Heart left ventricle (tissue), 16 donors: ENCODE measurements around the gene CNBD2. TPM values are rescaled to one million over a fixed set of nuclear protein-coding genes. Genes with fewer than 3 reads are reported as not detected.

Source experiments
- ATAC-seq, 4 donors: fragments of 200-7000 bp; cut with Tn5 transposase; one replicate each; pipeline ENCODE4 v1.9.1; 2020 to 2022; ENCODE audit warnings: moderate library complexity in 4 of 4, mild to moderate bottlenecking in 3 of 4, moderate number of reproducible peaks in 1 of 4
- DNase-seq, 5 donors: peaks; one replicate each; pipeline ENCODE4 v3.0.0-alpha.2; 2020
- H3K27ac ChIP-seq, 12 donors: fragments of 200-600 bp; sonication (generic) in 4 of 12; one replicate each; pipeline versions ENCODE4 v1.5.0 to v1.8.0; 2016 to 2022; ENCODE audit warnings: mild to moderate bottlenecking in 2 of 12
- H3K27me3 ChIP-seq, 9 donors: fragments of 200-600 bp; sonication (generic) in 2 of 9; one replicate each; pipeline versions ENCODE4 v1.5.1 to v1.8.0; 2016 to 2022; ENCODE audit warnings: mild to moderate bottlenecking in 3 of 9
- H3K36me3 ChIP-seq, 9 donors: fragments of 200-600 bp; sonication (generic) in 2 of 9; one replicate each; pipeline versions ENCODE4 v1.5.0 to v1.8.0; 2018 to 2022; ENCODE audit warnings: mild to moderate bottlenecking in 2 of 9
- H3K4me1 ChIP-seq, 12 donors: fragments of 200-600 bp; sonication (generic) in 4 of 12; one replicate each; pipeline versions ENCODE4 v1.5.0 to v1.8.0; 2016 to 2022; ENCODE audit warnings: mild to moderate bottlenecking in 3 of 12
- H3K4me3 ChIP-seq, 12 donors: fragments of 200-600 bp; sonication (generic) in 4 of 12; one replicate each; pipeline versions ENCODE4 v1.5.0 to v1.8.0; 2017 to 2022; ENCODE audit warnings: mild to moderate bottlenecking in 9 of 12, moderate library complexity in 4 of 12
- H3K9me3 ChIP-seq, 12 donors: fragments of 200-600 bp; sonication (generic) in 4 of 12; one replicate each; pipeline versions ENCODE4 v1.5.0 to v1.8.0; 2016 to 2022; ENCODE audit warnings: mild to moderate bottlenecking in 1 of 12
- CTCF ChIP-seq, 12 donors: fragments of 200-600 bp; sonication (generic) in 4 of 12; IDR thresholded peaks; one replicate each; pipeline versions ENCODE4 v1.5.0 to v1.8.0; 2018 to 2022; ENCODE audit warnings: antibody characterized with exemption in 12 of 12, mild to moderate bottlenecking in 5 of 12
- POLR2A ChIP-seq, 2 donors: fragments of 450-650 bp; IDR thresholded peaks; one replicate each; pipeline ENCODE4 v1.6.1; 2017; ENCODE audit warnings: antibody characterized with exemption in 2 of 2, mild to moderate bottlenecking in 2 of 2, moderate library complexity in 2 of 2
- WGBS, 4 donors: extraction: QIAGEN DNeasy Blood & Tissue Kit in 2 of 4; methylation state at CpG; one replicate each; pipeline versions ENCODE4 v1.1.5 to v1.1.7; 2013 to 2018; 5-methylcytosine and 5-hydroxymethylcytosine counted together
- intact Hi-C, 10 donors: fragments of 100-400 bp; cut with DNase I; formaldehyde crosslinking; loops; one replicate each; pipeline versions ENCODE4 v1.11.1 to v1.14.2; 2022
- polyA plus RNA-seq, 2 donors: library from polyadenylated mRNA; stranded (reverse); fragments of 200-250 nt; gene quantifications; one replicate each; pipeline ENCODE4 v1.2.3, GENCODE V29; 2013
- total RNA-seq, 9 donors: library from RNA; depleted of rRNA in 2 of 9; stranded (reverse); fragments of >200 nt in 2 of 9; fragmentation: NEBNext Ultra II Directional in 3 of 9; extraction: Animal tissue kit (Norgen Biotek cat#: 25700) in 3 of 9; gene quantifications; one replicate each; pipeline versions ENCODE4 v1.1.0 to v1.2.4, GENCODE V29; 2016 to 2023
- donor health status: ischemic (EF 13 %, LVEDD 7.1; RV severe dilation, severe dysfunction).
- donor health status: healthy with polysubstance abuse.
- donor health status: DM: no; HTN: yes; CAD: no.
- donor health status: DM: no; HTN: no; CAD: no.
- donor health status: ischemic (EF 25% LVEDD 6.9; RV normal size, moderate dysfunction).
- donor health status: ischemic (EF 25% LVEDD 5.7; RV mildly dilated, moderate dysfunction).
- donor health status: healthy.
- donor health status: DM: yes; HTN: yes; CAD: no.
- donor health status: ischemic (EF 35%, LVEDD 5.7; RV mildly dilated, moderate dysfunction).
- donor health status: nonischemic (EF 11% LVEDD 7.7; RV severe dilation, severe dysfunction).
- donor health status: DM: yes; HTN: yes; CAD: no.
- donor health status: PGD.
- donor health status: ischemic (EF 29% LVEDD 5.4; RV normal size, mild dysfunction).
- donor health status: nonischemic (EF 23%, LVEDD 6.1; RV moderate dilation, normal function).

CNBD2 gene
- total and polyA plus RNA-seq, 11 donors, result 1.4 to 7.7 (median 3.6) TPM; not detected in 1

GRCh38 chr20:35972462-35972861 is 4.1 kb downstream of the CNBD2 start:
- Histone ChIP-seq H3K4me1 (no peaks in the 10 kb centered on the region), H3K36me3 (no peaks in the 10 kb centered on the region), H3K9me3 (peaks cover 0 to 8% (median 0%) of the 10 kb centered on the region in 12 donors), H3K27ac (no peak overlapping the region), H3K4me3 (no peak overlapping the region), H3K27me3 (no peaks in the 10 kb centered on the region)
- no peak for ATAC-seq
- no peak for DNase-seq
- WGBS, 4 donors, result 89 to 91% (median 90%) methylated on average over 4 of the region's 4 CpGs
- no peak for TF ChIP-seq CTCF (IDR thresholded peaks at IDR 0.05)
- TF ChIP-seq POLR2A (IDR thresholded peaks at IDR 0.05), result no peak
- intact Hi-C loops, result no loop called here

GRCh38 chr20:35974256-35974655 is 5.9 kb downstream of the CNBD2 start:
- Histone ChIP-seq H3K27ac (no peak overlapping the region), H3K9me3 (peaks cover 0 to 8% (median 0%) of the 10 kb centered on the region in 12 donors), H3K27me3 (no peaks in the 10 kb centered on the region), H3K36me3 (no peaks in the 10 kb centered on the region), H3K4me3 (no peak overlapping the region), H3K4me1 (no peaks in the 10 kb centered on the region)
- WGBS, 4 donors, result 74 to 87% (median 82%) methylated on average over 4 of the region's 4 CpGs
- intact Hi-C loops, result no loop called here
- TF ChIP-seq CTCF (IDR thresholded peaks at IDR 0.05) (no peak), POLR2A (IDR thresholded peaks at IDR 0.05) (no peak)
- DNase-seq, result no peak
- no peak for ATAC-seq

- 68 to 75% (median 70%) methylated on average over 9 of the region's 9 CpGs for WGBS, 4 donors
- peaks cover 0 to 8% (median 0%) of the 10 kb centered on the region in 12 donors for H3K9me3 ChIP-seq
- ATAC-seq (no peak), DNase-seq (no peak)
- peaks cover 0 to 3% (median 0%) of the 10 kb centered on the region in 9 donors for H3K27me3 ChIP-seq
- no peak overlapping the region for H3K4me3 ChIP-seq
- no peak for TF ChIP-seq POLR2A (IDR thresholded peaks at IDR 0.05)
- TF ChIP-seq CTCF (IDR thresholded peaks at IDR 0.05), result no peak
- H3K36me3 ChIP-seq, result no peaks in the 10 kb centered on the region
- no peak overlapping the region for H3K27ac ChIP-seq
- no peaks in the 10 kb centered on the region for H3K4me1 ChIP-seq
- intact Hi-C loops, result no loop called here
Observed at GRCh38 chr20:35975576-35976373, 7.4 kb downstream of the CNBD2 start.

- intact Hi-C loops, result no loop called here
Observed at GRCh38 chr20:35978041-35978513, 9.7 kb downstream of the CNBD2 start.

More at GRCh38 chr20:35978041-35978513, 9.7 kb downstream of the CNBD2 start:
- Histone ChIP-seq H3K27me3 (peaks cover 0 to 6% (median 0%) of the 10 kb centered on the region in 9 donors), H3K4me1 (no peaks in the 10 kb centered on the region), H3K9me3 (no peaks in the 10 kb centered on the region), H3K4me3 (no peak overlapping the region), H3K36me3 (no peaks in the 10 kb centered on the region), H3K27ac (no peak overlapping the region)
- WGBS, 4 donors, result 90 to 95% (median 92%) methylated on average over 9 of the region's 9 CpGs
- ATAC-seq (no peak), DNase-seq (no peak)
- no peak for TF ChIP-seq CTCF (IDR thresholded peaks at IDR 0.05)
- TF ChIP-seq POLR2A (IDR thresholded peaks at IDR 0.05), result no peak
